Stimulated activated effector memory CD8-positive, alpha-beta T cell treated with anti-CD3 and anti-CD28 coated beads, Interleukin-12 subunit alpha, Interleukin-12 subunit beta, amount 100 ng/mL, for 72 hours (primary cell): ENCODE data around the gene COL6A6.
"Not testable (repeated sequence)": the region's sequence is repeated elsewhere in the genome, so short reads cannot be mapped to it uniquely, and the experiment has no call there.

ENCODE experiments used
- ATAC-seq: fragments of 150-1000 bp; cut with Tn5 transposase; 2 replicates; pipeline ENCODE4 v1.10.0; 2021
- DNase-seq, 2 donors: peaks; one replicate each; pipeline ENCODE4 v3.0.0; 2021 to 2022; ENCODE audit warnings: low spot score in 2 of 2
- H3K27ac Mint-ChIP-seq: one replicate; pipeline ENCODE4 v1.8.0; 2022; ENCODE audit warnings: mild to moderate bottlenecking, mixed read lengths
- H3K36me3 Mint-ChIP-seq: one replicate; pipeline ENCODE4 v1.8.0; 2022; ENCODE audit warnings: mild to moderate bottlenecking, mixed read lengths
- H3K4me1 Mint-ChIP-seq: one replicate; pipeline ENCODE4 v1.8.0; 2022; ENCODE audit warnings: mixed read lengths
- H3K4me3 Mint-ChIP-seq: one replicate; pipeline ENCODE4 v1.8.0; 2022; ENCODE audit warnings: mild to moderate bottlenecking, mixed read lengths
- H3K9me3 Mint-ChIP-seq: one replicate; pipeline ENCODE4 v1.8.0; 2022; ENCODE audit warnings: mixed read lengths

COL6A6 gene

DNA sequence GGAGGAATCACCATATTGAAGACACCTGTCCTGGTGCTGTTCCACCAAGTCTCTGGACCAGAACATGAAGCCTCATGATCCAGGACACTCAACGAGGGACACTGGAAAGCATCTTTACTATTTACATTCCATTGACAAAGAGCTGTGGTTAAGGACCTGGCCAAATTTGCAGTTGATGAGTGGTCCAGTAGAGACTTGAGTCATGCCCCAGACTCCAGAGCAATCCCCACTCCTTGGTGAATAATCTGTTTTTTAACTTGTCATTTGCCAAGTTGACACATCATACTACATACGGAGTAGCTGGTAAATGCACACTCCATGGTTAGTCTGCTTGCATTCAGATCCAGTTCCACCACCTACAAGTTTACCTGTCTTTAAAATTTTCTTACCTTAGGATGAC, 1.2 kb upstream of the COL6A6 start:
- H3K4me3 Mint-ChIP-seq = no peak overlapping the region
- ATAC-seq (no peak), DNase-seq (no peak)
- H3K36me3 Mint-ChIP-seq = no peaks in the 10 kb centered on the region
- no peak overlapping the region for H3K27ac Mint-ChIP-seq
- H3K4me1 Mint-ChIP-seq = no peaks in the 10 kb centered on the region
- peaks cover 4% of the 10 kb centered on the region for H3K9me3 Mint-ChIP-seq

DNA sequence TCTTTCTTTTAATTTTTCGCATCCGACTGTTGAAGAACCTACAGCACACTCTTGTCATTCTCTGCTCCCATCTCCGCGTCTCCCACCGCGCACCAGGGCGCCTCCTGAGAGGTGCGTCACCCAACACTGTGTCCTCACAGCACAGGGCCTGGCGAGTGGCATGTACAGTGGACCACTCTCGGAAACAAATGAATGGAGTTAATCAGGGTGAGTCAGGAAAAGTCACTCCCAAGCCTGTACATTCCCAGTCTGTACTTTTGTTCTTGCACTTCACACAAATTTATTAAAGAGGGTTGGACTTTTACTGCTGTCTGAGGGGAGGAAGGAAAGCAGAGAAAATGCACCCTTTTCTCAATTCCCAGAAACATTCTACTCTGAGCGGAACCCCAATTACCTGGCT, 625 bp downstream of the COL6A6 start:
- no peak for DNase-seq
- peak; percentile 47 for ATAC-seq
- Mint-ChIP-seq H3K4me1 (no peaks in the 10 kb centered on the region), H3K4me3 (no peak overlapping the region), H3K27ac (no peak overlapping the region), H3K9me3 (no peaks in the 10 kb centered on the region), H3K36me3 (no peaks in the 10 kb centered on the region)

DNA sequence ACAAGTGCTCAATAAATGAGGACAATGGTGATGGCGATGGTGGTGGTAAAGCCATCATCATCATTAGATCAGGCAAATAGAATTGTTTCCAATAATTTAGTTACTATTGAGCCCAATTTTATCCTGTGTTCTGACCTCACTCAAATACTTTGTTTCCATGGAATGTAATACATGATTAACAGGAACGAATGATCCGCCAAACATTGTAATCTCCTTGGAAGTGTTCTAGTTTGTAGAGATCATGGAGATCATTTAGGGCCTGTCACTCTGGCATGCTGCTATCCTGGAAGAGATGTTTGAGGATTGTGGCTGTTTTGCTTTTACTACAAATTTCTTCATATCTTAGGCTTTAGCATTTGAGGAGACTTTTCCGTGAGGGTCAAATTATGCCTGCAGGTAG, 2.8 kb downstream of the COL6A6 start:
- no peaks in the 10 kb centered on the region for H3K9me3 Mint-ChIP-seq
- H3K4me3 Mint-ChIP-seq = no peak overlapping the region
- DNase-seq (no peak), ATAC-seq (no peak)
- H3K27ac Mint-ChIP-seq = no peak overlapping the region
- no peaks in the 10 kb centered on the region for H3K36me3 Mint-ChIP-seq
- H3K4me1 Mint-ChIP-seq = no peaks in the 10 kb centered on the region

DNA sequence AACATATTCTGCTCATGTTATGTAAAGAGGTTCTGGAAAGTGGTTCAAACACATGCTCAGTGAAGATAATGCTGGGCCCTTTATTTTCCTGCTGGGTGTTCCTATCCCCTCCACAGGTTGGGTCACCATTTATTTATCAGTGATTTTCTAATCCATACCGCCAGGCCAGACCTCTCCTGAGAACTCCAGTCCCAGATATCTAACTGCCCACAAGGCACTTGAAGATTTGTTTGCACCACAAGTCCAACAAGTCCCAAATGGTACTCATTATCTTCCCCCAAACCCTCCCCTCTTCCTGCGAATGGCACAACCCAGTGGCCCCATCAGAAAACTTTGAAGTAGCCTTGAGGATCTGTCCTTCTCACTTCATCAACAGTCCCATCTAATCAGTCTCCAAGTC, 5.4 kb downstream of the COL6A6 start:
- H3K9me3 Mint-ChIP-seq = no peaks in the 10 kb centered on the region
- ATAC-seq (no peak), DNase-seq (no peak)
- H3K4me3 Mint-ChIP-seq = no peak overlapping the region
- no peaks in the 10 kb centered on the region for H3K4me1 Mint-ChIP-seq
- H3K36me3 Mint-ChIP-seq = no peaks in the 10 kb centered on the region
- H3K27ac Mint-ChIP-seq = no peak overlapping the region

DNA sequence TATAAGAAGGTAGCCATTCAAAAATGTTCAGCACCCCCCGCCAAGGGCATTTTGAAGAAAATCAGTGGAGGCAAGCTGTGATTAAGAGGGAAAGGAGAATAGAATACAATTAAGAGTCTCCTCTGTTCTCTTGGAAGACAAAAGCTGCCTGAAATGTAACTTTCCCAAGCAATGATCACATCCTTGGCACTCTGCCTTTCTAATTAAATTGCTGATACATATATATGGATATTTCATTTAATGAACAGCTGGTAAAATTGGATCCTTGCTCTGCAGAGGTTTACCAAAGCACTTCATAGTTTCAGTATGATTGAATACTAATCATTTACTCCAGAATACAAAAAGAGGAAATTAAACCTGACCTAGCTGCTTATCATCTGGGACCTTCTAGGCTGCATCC, 10.4 kb downstream of the COL6A6 start:
- DNase-seq = no peak
- H3K36me3 Mint-ChIP-seq = no peaks in the 10 kb centered on the region
- H3K9me3 Mint-ChIP-seq = no peaks in the 10 kb centered on the region
- ATAC-seq = no peak
- no peak overlapping the region for H3K4me3 Mint-ChIP-seq
- H3K4me1 Mint-ChIP-seq = peaks cover 11% of the 10 kb centered on the region
- no peak overlapping the region for H3K27ac Mint-ChIP-seq

DNA sequence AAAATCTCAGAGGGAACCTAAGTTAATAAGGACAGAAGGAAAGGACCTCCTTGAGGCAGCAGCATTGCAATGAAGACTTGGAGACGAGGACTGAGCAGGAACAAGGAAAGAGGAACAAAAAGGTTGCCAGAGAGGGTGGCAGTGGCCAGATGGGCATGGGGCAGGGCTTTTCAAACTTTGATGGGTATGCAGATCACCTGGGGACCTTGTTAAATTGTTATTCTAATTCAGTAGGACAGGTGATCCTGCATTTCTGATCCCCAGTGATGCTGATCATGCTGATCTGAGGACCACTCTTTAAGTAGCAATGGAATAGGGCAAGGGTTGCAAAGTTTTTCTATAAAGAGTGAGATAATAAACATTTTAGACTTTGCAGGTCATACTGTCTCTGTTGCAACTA, 11.1 kb downstream of the COL6A6 start:
- H3K36me3 Mint-ChIP-seq = no peaks in the 10 kb centered on the region
- no peaks in the 10 kb centered on the region for H3K9me3 Mint-ChIP-seq
- ATAC-seq (no peak), DNase-seq (no peak)
- H3K4me3 Mint-ChIP-seq = no peak overlapping the region
- peaks cover 11% of the 10 kb centered on the region for H3K4me1 Mint-ChIP-seq
- H3K27ac Mint-ChIP-seq = no peak overlapping the region

DNA sequence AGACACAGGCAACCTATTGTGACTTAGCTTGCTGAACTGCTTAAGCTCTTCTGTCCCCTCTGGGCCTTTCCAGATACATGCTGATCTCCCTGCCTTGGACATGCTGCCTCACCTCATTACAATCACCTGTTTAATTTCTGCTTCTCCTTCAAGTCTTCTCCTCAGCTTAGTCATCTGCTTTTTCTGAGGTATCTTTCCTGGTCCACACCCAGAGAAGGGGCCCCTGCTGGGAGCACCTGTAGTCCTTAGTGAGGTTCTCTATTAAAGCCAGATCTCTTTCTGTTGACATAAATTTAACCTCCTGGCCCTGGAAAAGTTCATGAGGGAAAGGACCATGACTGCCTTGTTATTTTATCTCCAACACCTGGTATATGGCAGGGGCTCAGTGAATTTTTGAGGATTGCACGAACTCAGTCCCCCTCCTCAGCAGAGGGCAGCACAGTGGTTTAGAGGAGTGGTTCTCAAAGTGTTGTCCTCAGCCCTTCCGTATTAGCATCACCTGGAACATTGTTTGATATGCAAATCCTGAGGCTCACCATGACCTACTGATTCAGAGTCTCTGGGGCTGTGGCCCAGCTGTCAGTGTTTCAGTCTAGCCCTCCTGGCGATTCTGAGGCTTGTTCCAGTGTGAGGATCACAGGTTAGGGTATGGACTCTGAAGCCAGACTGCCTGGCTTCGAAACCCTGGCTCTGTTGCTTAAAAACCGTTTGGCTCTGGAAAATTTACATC, 12.7 kb downstream of the COL6A6 start:
- Mint-ChIP-seq H3K27ac (no peak overlapping the region), H3K4me1 (peaks cover 11% of the 10 kb centered on the region), H3K4me3 (no peak overlapping the region), H3K36me3 (no peaks in the 10 kb centered on the region), H3K9me3 (no peaks in the 10 kb centered on the region)
- ATAC-seq (peak; percentile 27), DNase-seq (no peak)

DNA sequence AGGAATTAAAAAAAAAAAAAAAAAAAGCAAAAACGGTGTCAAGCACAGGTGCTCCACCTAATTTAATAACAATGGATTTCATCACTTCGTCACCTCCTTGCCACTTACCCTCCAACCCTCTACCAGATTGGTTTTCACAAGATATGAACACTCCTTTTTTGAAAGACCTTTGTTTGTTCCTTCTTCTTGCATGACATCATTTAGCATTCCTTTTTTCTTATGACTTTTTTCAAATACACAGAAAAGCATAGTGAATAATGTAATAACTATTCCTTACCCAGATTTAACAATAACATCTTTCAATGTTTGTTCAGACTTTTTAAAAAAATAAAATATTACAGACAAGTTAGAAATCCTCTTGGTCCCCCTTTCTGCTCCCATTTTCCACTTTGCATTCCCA, 16.3 kb downstream of the COL6A6 start:
- no peaks in the 10 kb centered on the region for H3K36me3 Mint-ChIP-seq

DNA sequence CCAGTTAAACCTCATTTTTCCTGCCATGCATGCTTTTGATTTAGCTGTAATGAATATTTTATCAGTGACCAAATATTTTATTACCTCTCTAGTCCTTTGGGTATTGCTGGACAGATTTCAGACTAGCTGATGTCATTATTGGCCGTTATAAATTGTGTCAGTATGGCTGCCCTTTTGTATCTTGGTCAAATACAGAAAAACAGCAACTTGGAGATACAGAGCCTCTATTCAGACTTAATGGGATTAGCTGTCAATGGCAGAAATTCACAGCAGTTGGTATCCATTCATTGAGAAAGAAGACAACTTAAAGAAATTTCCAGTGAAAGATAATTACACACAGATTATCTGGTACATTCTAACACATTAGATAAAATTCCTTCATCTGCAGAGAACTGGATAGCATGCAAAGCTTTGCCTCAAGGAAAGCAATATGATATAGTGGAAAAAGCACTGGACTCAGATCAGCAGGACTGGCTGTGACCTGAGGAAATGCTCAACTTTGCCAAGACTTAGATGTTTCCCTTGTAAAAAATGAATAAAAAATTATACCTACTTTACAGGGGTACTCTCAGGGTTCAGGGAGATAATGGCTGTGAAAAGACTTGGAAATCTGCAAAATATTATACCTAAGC, 20.8 kb downstream of the COL6A6 start:
- Mint-ChIP-seq H3K4me3 (no peak overlapping the region), H3K4me1 (no peaks in the 10 kb centered on the region), H3K27ac (no peak overlapping the region), H3K9me3 (no peaks in the 10 kb centered on the region), H3K36me3 (no peaks in the 10 kb centered on the region)
- no peak for DNase-seq
- ATAC-seq = no peak

More for the DNA sequence above, 16.3 kb downstream of the COL6A6 start:
- Mint-ChIP-seq H3K4me1 (peaks cover 11% of the 10 kb centered on the region), H3K9me3 (no peaks in the 10 kb centered on the region), H3K4me3 (no peak overlapping the region), H3K27ac (no peak overlapping the region)
- no peak for DNase-seq
- no peak for ATAC-seq

DNA sequence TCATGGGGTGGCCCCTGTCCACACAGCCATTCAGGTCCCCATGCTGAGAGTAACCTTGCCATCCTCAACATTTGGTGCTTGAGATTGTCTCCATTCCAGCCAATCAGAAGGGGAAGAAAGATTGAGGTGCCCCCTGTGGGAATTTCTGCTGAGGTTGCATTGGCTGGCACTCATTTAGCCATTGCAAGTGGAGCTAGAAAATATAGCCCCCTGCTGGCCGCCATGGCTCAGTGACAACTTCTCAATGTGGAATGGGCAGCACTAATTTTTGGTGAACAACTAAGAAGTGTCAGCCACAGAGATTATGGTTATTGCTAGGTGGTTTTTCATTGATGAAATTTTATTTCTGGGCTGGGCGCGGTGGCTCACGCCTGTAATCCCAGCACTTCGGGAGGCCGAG, 22.0 kb downstream of the COL6A6 start:
- no peaks in the 10 kb centered on the region for H3K9me3 Mint-ChIP-seq
- DNase-seq (peak in 1 of 2 donors; percentile 58), ATAC-seq (peak; percentile 40)
- H3K4me3 Mint-ChIP-seq = no peak overlapping the region
- no peak overlapping the region for H3K27ac Mint-ChIP-seq
- no peaks in the 10 kb centered on the region for H3K4me1 Mint-ChIP-seq
- H3K36me3 Mint-ChIP-seq = no peaks in the 10 kb centered on the region

DNA sequence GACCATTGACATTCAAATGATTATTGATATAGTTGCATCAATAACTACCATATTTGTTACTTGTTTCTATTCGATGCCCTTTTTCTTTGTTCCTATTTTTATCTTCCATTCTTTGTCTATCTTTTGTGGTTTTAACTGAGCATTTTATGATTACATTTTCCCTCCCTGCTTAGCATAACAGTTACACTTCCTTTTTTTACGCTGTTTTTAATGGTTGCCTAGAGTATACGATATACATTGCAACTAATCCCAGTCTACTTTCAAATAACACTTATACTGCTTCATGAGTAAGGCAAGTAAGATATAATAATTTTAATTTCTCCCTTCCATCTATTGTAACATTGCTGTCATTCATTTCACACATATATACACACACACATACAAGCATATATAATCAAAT, 26.3 kb downstream of the COL6A6 start:
- no peaks in the 10 kb centered on the region for H3K4me1 Mint-ChIP-seq
- H3K27ac Mint-ChIP-seq = no peak overlapping the region
- no peak overlapping the region for H3K4me3 Mint-ChIP-seq
- no peaks in the 10 kb centered on the region for H3K9me3 Mint-ChIP-seq
- no peaks in the 10 kb centered on the region for H3K36me3 Mint-ChIP-seq
- ATAC-seq = no peak
- no peak for DNase-seq

DNA sequence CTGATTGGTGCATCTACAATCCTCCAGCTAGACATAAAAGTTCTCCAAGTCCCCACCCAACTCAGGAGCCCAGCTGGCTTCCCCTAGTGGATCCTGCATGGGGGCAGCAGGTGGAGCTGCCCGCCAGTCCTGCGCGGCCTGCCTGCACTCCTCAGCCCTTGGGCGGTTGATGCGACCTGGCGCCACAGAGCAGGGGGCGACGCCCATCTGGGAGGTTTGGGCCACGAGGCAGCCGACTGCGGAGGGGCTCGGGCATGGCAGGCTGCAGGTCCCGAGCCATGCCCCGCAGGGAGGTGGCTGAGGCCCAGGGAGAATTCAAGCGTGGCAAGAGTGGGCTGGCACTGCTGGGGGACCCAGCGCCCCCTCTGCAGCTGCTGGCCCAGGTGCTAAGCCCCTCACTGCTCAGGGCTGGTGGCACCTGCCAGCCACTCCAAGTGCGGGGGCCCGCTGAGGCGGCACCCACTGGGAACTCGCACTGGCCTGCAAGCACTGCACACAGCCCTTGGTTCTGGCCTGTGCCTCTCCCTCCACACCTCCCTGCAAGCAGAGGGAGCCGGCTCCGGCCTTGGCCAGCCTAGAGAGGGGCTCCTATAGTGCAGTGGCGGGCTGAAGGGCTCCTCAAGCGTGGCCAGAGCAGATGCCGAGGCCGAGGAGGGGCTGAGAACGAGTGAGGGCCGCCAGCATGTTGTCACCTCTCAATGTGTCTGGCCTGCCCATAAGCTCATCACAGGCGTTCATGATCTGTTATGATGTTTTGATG, 30.1 kb downstream of the COL6A6 start:
- DNase-seq (no peak), ATAC-seq (no peak)
- Mint-ChIP-seq H3K4me3 (no peak overlapping the region), H3K27ac (no peak overlapping the region), H3K9me3 (no peaks in the 10 kb centered on the region), H3K36me3 (no peaks in the 10 kb centered on the region), H3K4me1 (no peaks in the 10 kb centered on the region)

DNA sequence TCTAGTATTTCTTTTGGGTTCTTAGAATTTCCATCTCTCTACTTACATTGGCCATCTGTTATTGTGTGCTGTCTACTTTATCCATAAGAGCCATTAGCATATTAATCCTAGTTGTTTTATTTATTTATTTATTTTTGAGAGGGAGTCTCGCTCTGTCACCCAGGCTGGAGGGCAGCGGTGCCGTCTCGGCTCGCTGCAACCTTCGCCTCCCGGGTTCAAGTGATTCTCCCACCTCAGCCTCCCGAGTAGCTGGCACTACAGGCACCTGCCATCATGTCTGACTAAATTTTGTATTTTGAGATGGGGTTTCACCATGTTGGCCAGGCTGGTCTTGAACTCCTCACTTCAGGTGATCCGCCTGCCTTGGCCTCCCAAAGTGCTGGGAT, 30.7 kb downstream of the COL6A6 start:
- ATAC-seq, H3K36me3 Mint-ChIP-seq, H3K4me3 Mint-ChIP-seq: not testable (repeated sequence)

DNA sequence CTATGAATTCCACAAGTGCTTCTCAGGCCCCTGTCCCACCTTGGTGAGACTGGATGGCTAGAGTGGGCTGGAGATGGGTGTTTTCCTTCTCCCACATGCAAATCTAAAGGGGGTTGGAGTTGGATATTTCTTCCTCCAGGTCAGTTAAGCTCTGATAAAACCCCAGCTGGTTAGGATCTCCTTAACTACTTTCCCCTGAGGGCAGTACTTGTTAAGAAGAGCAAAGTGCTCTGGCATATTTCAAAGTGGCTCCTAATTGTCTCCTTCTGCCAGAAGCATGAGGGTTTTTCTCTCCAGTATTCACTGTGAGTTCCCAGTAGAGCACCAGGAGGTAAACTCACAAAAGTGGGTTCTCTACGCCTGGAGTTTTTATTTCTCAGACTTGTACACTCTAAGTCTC, 31.4 kb downstream of the COL6A6 start:
- H3K36me3 Mint-ChIP-seq = no peaks in the 10 kb centered on the region
- DNase-seq (no peak), ATAC-seq (no peak)
- H3K27ac Mint-ChIP-seq = no peak overlapping the region
- H3K9me3 Mint-ChIP-seq = no peaks in the 10 kb centered on the region
- no peaks in the 10 kb centered on the region for H3K4me1 Mint-ChIP-seq
- H3K4me3 Mint-ChIP-seq = no peak overlapping the region

More for the DNA sequence above, 30.7 kb downstream of the COL6A6 start:
- not testable (repeated sequence) for H3K27ac Mint-ChIP-seq, H3K4me1 Mint-ChIP-seq, H3K9me3 Mint-ChIP-seq, DNase-seq

DNA sequence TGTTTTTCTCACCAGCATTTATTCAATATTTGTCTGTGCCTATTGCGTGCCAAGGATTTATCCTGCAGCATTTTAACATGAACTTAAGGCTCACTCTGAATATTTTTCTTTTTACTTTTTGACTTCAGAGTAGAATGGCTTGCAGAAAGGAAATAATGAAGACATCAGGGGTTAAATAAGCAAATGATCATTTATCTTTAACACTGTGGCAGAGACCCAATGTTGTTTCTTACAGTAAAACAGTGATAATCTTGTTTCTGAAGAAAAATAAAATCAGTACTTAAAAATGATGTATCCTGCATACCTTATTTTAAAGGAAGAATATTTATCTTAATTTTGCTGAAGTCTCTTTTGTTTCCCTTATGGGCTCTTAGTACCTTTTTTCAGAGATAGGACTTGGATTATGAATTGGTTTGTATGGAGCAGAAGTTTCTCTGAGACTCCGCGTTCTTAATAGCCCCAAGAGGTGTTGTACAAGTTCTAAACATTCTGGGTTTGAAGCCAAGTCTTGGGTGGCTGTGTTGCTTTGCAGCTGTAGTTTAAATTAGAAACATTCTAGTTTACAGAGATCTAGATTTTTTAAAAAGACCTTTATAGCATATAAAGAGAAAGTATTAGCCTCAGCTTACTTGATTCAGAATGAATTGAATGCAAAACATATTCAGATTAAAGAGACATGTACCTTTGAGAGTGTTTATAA, 40.5 kb downstream of the COL6A6 start:
- Mint-ChIP-seq H3K27ac (no peak overlapping the region), H3K36me3 (no peaks in the 10 kb centered on the region), H3K4me1 (no peaks in the 10 kb centered on the region), H3K9me3 (no peaks in the 10 kb centered on the region), H3K4me3 (no peak overlapping the region)
- ATAC-seq (no peak), DNase-seq (no peak)
